Measurements from ENCODE around the gene ROBO2.

The ROBO2 gene

GRCh38 chr3:77160931-77161497 is 121.1 kb downstream of the ROBO2 start:
- Mint-ChIP-seq H3K27ac (no peak overlapping the region), H3K4me3 (no peak overlapping the region), H3K36me3 (ENCODE audit: low read depth) (no peaks in the 10 kb centered on the region), H3K4me1 (ENCODE audit: low read depth) (no peaks in the 10 kb centered on the region), H3K9me3 (no peaks in the 10 kb centered on the region), H3K27me3 (no peaks in the 10 kb centered on the region)
- intact Hi-C loops (cut with micrococcal nuclease) = no loop called here

- H3K36me3 Mint-ChIP-seq (ENCODE audit: low read depth) = no peaks in the 10 kb centered on the region
- H3K9me3 Mint-ChIP-seq = no peaks in the 10 kb centered on the region
- H3K27ac Mint-ChIP-seq = no peak overlapping the region
- no peaks in the 10 kb centered on the region for H3K27me3 Mint-ChIP-seq
- intact Hi-C loops (cut with micrococcal nuclease) = no loop called here
- H3K4me3 Mint-ChIP-seq = no peak overlapping the region
- H3K4me1 Mint-ChIP-seq (ENCODE audit: low read depth) = no peaks in the 10 kb centered on the region
Observed at GRCh38 chr3:77169823-77170222, 129.9 kb downstream of the ROBO2 start.

GRCh38 chr3:77171026-77171425 is 131.1 kb downstream of the ROBO2 start:
- Mint-ChIP-seq H3K4me1 (ENCODE audit: low read depth) (no peaks in the 10 kb centered on the region), H3K9me3 (no peaks in the 10 kb centered on the region), H3K4me3 (no peak overlapping the region), H3K27ac (no peak overlapping the region), H3K27me3 (no peaks in the 10 kb centered on the region), H3K36me3 (ENCODE audit: low read depth) (no peaks in the 10 kb centered on the region)
- intact Hi-C loops (cut with micrococcal nuclease) = no loop called here

- intact Hi-C loops (cut with micrococcal nuclease) = no loop called here
- no peaks in the 10 kb centered on the region for H3K4me1 Mint-ChIP-seq (ENCODE audit: low read depth)
- H3K27me3 Mint-ChIP-seq = no peaks in the 10 kb centered on the region
- no peaks in the 10 kb centered on the region for H3K9me3 Mint-ChIP-seq
- no peak overlapping the region for H3K4me3 Mint-ChIP-seq
- no peak overlapping the region for H3K27ac Mint-ChIP-seq
- H3K36me3 Mint-ChIP-seq (ENCODE audit: low read depth) = no peaks in the 10 kb centered on the region
Observed at GRCh38 chr3:77179762-77180161, 139.9 kb downstream of the ROBO2 start.

- no peaks in the 10 kb centered on the region for H3K36me3 Mint-ChIP-seq (ENCODE audit: low read depth)
- H3K27me3 Mint-ChIP-seq = no peaks in the 10 kb centered on the region
- no peak overlapping the region for H3K27ac Mint-ChIP-seq
- peaks cover 5% of the 10 kb centered on the region for H3K4me1 Mint-ChIP-seq (ENCODE audit: low read depth)
- no peak overlapping the region for H3K4me3 Mint-ChIP-seq
- H3K9me3 Mint-ChIP-seq = no peaks in the 10 kb centered on the region
- intact Hi-C loops (cut with micrococcal nuclease) = no loop called here
Observed at GRCh38 chr3:77182341-77182740, 142.4 kb downstream of the ROBO2 start.

- Mint-ChIP-seq H3K4me3 (no peak overlapping the region), H3K36me3 (ENCODE audit: low read depth) (no peaks in the 10 kb centered on the region), H3K27ac (no peak overlapping the region), H3K27me3 (no peaks in the 10 kb centered on the region), H3K4me1 (ENCODE audit: low read depth) (peaks cover 5% of the 10 kb centered on the region), H3K9me3 (no peaks in the 10 kb centered on the region)
- intact Hi-C loops (cut with micrococcal nuclease) = no loop called here
Observed at GRCh38 chr3:77186319-77186718, 146.4 kb downstream of the ROBO2 start.

- no peaks in the 10 kb centered on the region for H3K36me3 Mint-ChIP-seq (ENCODE audit: low read depth)
- H3K27me3 Mint-ChIP-seq = no peaks in the 10 kb centered on the region
- H3K4me1 Mint-ChIP-seq (ENCODE audit: low read depth) = peaks cover 5% of the 10 kb centered on the region
- no peaks in the 10 kb centered on the region for H3K9me3 Mint-ChIP-seq
- no peak overlapping the region for H3K4me3 Mint-ChIP-seq
- intact Hi-C loops (cut with micrococcal nuclease) = no loop called here
- H3K27ac Mint-ChIP-seq = no peak overlapping the region
Observed at GRCh38 chr3:77186728-77187127, 146.8 kb downstream of the ROBO2 start.

- no peak overlapping the region for H3K27ac Mint-ChIP-seq
- intact Hi-C loops (cut with micrococcal nuclease) = no loop called here
- no peak overlapping the region for H3K4me3 Mint-ChIP-seq
- H3K4me1 Mint-ChIP-seq (ENCODE audit: low read depth) = peaks cover 5% of the 10 kb centered on the region
- no peaks in the 10 kb centered on the region for H3K27me3 Mint-ChIP-seq
- no peaks in the 10 kb centered on the region for H3K36me3 Mint-ChIP-seq (ENCODE audit: low read depth)
- H3K9me3 Mint-ChIP-seq = no peaks in the 10 kb centered on the region
Observed at GRCh38 chr3:77188210-77188609, 148.3 kb downstream of the ROBO2 start.

- intact Hi-C loops (cut with micrococcal nuclease) = no loop called here
- Mint-ChIP-seq H3K9me3 (no peaks in the 10 kb centered on the region), H3K36me3 (ENCODE audit: low read depth) (no peaks in the 10 kb centered on the region), H3K4me1 (ENCODE audit: low read depth) (peaks cover 5% of the 10 kb centered on the region), H3K4me3 (no peak overlapping the region), H3K27me3 (no peaks in the 10 kb centered on the region), H3K27ac (no peak overlapping the region)
Observed at GRCh38 chr3:77189258-77189657, 149.4 kb downstream of the ROBO2 start.

GRCh38 chr3:77189684-77190083 is 149.8 kb downstream of the ROBO2 start:
- Mint-ChIP-seq H3K4me1 (ENCODE audit: low read depth) (peaks cover 5% of the 10 kb centered on the region), H3K27ac (no peak overlapping the region), H3K4me3 (no peak overlapping the region), H3K9me3 (no peaks in the 10 kb centered on the region), H3K36me3 (ENCODE audit: low read depth) (no peaks in the 10 kb centered on the region), H3K27me3 (no peaks in the 10 kb centered on the region)
- intact Hi-C loops (cut with micrococcal nuclease) = no loop called here

- Mint-ChIP-seq H3K9me3 (no peaks in the 10 kb centered on the region), H3K27ac (no peak overlapping the region), H3K4me3 (no peak overlapping the region), H3K36me3 (ENCODE audit: low read depth) (no peaks in the 10 kb centered on the region), H3K4me1 (ENCODE audit: low read depth) (peaks cover 5% of the 10 kb centered on the region), H3K27me3 (no peaks in the 10 kb centered on the region)
- intact Hi-C loops (cut with micrococcal nuclease) = no loop called here
Observed at GRCh38 chr3:77190374-77190773, 150.5 kb downstream of the ROBO2 start.

GRCh38 chr3:77191014-77191413 is 151.1 kb downstream of the ROBO2 start:
- Mint-ChIP-seq H3K9me3 (no peaks in the 10 kb centered on the region), H3K27ac (no peak overlapping the region), H3K4me3 (no peak overlapping the region), H3K27me3 (no peaks in the 10 kb centered on the region), H3K4me1 (ENCODE audit: low read depth) (peaks cover 5% of the 10 kb centered on the region), H3K36me3 (ENCODE audit: low read depth) (no peaks in the 10 kb centered on the region)
- intact Hi-C loops (cut with micrococcal nuclease) = no loop called here

- intact Hi-C loops (cut with micrococcal nuclease) = no loop called here
- Mint-ChIP-seq H3K36me3 (ENCODE audit: low read depth) (no peaks in the 10 kb centered on the region), H3K27me3 (no peaks in the 10 kb centered on the region), H3K9me3 (no peaks in the 10 kb centered on the region), H3K27ac (no peak overlapping the region), H3K4me3 (no peak overlapping the region), H3K4me1 (ENCODE audit: low read depth) (no peaks in the 10 kb centered on the region)
Observed at GRCh38 chr3:77191640-77192039, 151.7 kb downstream of the ROBO2 start.

- no peak overlapping the region for H3K4me3 Mint-ChIP-seq
- H3K4me1 Mint-ChIP-seq (ENCODE audit: low read depth) = no peaks in the 10 kb centered on the region
- intact Hi-C loops (cut with micrococcal nuclease) = no loop called here
- H3K27ac Mint-ChIP-seq = no peak overlapping the region
- H3K36me3 Mint-ChIP-seq (ENCODE audit: low read depth) = no peaks in the 10 kb centered on the region
- H3K27me3 Mint-ChIP-seq = no peaks in the 10 kb centered on the region
- H3K9me3 Mint-ChIP-seq = no peaks in the 10 kb centered on the region
Observed at GRCh38 chr3:77195766-77196545, 156.1 kb downstream of the ROBO2 start.

- Mint-ChIP-seq H3K27ac (no peak overlapping the region), H3K4me1 (ENCODE audit: low read depth) (no peaks in the 10 kb centered on the region), H3K36me3 (ENCODE audit: low read depth) (no peaks in the 10 kb centered on the region), H3K4me3 (no peak overlapping the region), H3K9me3 (no peaks in the 10 kb centered on the region), H3K27me3 (no peaks in the 10 kb centered on the region)
- intact Hi-C loops (cut with micrococcal nuclease) = no loop called here
Observed at GRCh38 chr3:77197408-77197807, 157.5 kb downstream of the ROBO2 start.

Measured in dendritic cell treated with granulocyte-macrophage colony-stimulating factor and Interleukin-4, amounts not matched to agents 40 ng/mL and 50 ng/mL, for 4 days (primary cell).